Measurements from ENCODE around the gene AQP9.

AQP9 gene

DNA sequence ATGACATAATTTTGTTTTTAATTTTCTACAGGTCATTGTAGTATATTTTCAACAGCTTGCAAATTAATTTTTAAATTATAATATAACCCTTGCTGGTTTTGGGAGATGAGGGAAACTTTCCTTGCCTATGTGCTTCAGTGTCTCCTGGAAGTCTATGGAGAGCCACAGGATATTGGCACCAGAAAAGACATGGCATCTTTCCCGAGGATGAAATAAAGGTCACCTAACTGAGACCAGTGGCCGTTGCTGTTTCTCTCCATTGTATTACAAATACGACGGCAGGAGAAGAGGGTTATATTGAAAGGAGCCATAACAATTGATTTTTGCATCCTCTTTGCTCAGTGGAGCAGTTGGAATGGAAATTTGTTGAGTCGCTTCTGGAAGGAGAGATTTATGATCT, 19.9 kb upstream of the AQP9 start:
- no peak for FAIRE-seq
- no peak for TF ChIP-seq POLR2A (IDR thresholded peaks at IDR 0.05; ENCODE audit: low read depth, low read length)
- TF ChIP-seq POLR2AphosphoS5 (IDR thresholded peaks at IDR 0.05; ENCODE audit: low read depth, low read length), result no peak
- no peak for TF ChIP-seq TAF1 (IDR thresholded peaks at IDR 0.05; ENCODE audit: borderline replicate concordance, low read depth, low read length)
- DNase-seq (ENCODE audit: insufficient read length), result no peak

- no peak for DNase-seq (ENCODE audit: insufficient read length)
- no peak for FAIRE-seq
- TF ChIP-seq POLR2AphosphoS5 (IDR thresholded peaks at IDR 0.05; ENCODE audit: low read depth, low read length), result no peak
- no peak for TF ChIP-seq POLR2A (IDR thresholded peaks at IDR 0.05; ENCODE audit: low read depth, low read length)
- TF ChIP-seq TAF1 (IDR thresholded peaks at IDR 0.05; ENCODE audit: borderline replicate concordance, low read depth, low read length), result no peak
Measured at GRCh38 chr15:58119016-58119415, 19.2 kb upstream of the AQP9 start.

DNA sequence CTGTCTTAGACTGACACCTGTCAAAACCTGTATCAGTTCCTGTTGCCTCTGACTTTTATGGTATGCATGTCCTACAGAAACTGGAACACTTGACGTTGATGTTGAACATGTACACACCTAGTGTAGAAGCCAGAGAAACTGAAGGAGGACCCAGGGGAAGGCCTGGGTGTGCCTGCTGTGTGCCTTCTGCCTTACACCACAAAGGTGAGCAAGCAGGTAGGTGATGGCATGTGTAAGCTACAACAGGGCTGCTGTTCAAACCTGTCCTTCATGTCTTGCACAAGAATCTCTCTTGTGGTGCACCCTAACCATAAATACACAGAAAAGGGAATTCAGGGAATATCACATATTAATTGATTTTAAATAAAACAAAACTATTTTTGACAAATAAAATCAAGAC, 13.6 kb upstream of the AQP9 start:
- TF ChIP-seq POLR2AphosphoS5 (IDR thresholded peaks at IDR 0.05; ENCODE audit: low read depth, low read length), result no peak
- TF ChIP-seq TAF1 (IDR thresholded peaks at IDR 0.05; ENCODE audit: borderline replicate concordance, low read depth, low read length), result no peak
- no peak for TF ChIP-seq POLR2A (IDR thresholded peaks at IDR 0.05; ENCODE audit: low read depth, low read length)
- FAIRE-seq (no peak), DNase-seq (ENCODE audit: insufficient read length) (no peak)

DNA sequence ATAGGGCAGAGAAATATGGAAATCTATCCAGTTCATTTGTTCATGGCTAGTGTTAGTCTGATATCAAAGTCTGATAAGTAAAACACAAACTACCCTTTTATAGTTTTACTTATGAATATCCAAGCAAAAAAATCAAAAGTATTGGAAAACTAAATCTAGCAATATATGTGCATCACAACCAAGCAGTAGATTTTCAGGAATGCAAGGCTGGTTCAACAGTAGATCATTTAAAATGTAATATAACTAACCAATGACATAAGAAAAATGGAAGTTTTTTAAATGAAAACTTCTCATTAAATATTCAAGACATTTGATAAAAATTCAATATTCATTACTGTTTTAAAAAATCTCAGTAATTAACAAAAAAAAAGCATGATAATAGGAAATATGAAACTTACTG, 12.8 kb upstream of the AQP9 start:
- DNase-seq (ENCODE audit: insufficient read length) (no peak), FAIRE-seq (no peak)
- TF ChIP-seq POLR2A (IDR thresholded peaks at IDR 0.05; ENCODE audit: low read depth, low read length) (no peak), TAF1 (IDR thresholded peaks at IDR 0.05; ENCODE audit: borderline replicate concordance, low read depth, low read length) (no peak), POLR2AphosphoS5 (IDR thresholded peaks at IDR 0.05; ENCODE audit: low read depth, low read length) (no peak)

GRCh38 chr15:58134886-58135285, 3.3 kb upstream of the AQP9 start:
- no peak for TF ChIP-seq POLR2AphosphoS5 (IDR thresholded peaks at IDR 0.05; ENCODE audit: low read depth, low read length)
- TF ChIP-seq POLR2A (IDR thresholded peaks at IDR 0.05; ENCODE audit: low read depth, low read length), result no peak
- no peak for TF ChIP-seq TAF1 (IDR thresholded peaks at IDR 0.05; ENCODE audit: borderline replicate concordance, low read depth, low read length)
- FAIRE-seq, result no peak
- DNase-seq (ENCODE audit: insufficient read length), result no peak

GRCh38 chr15:58135511-58136174, 2.5 kb upstream of the AQP9 start:
- TF ChIP-seq TAF1 (IDR thresholded peaks at IDR 0.05; ENCODE audit: borderline replicate concordance, low read depth, low read length), result no peak
- no peak for TF ChIP-seq POLR2A (IDR thresholded peaks at IDR 0.05; ENCODE audit: low read depth, low read length)
- TF ChIP-seq POLR2AphosphoS5 (IDR thresholded peaks at IDR 0.05; ENCODE audit: low read depth, low read length), result no peak
- no peak for DNase-seq (ENCODE audit: insufficient read length)
- no peak for FAIRE-seq

- TF ChIP-seq POLR2AphosphoS5 (IDR thresholded peaks at IDR 0.05; ENCODE audit: low read depth, low read length), result no peak
- TF ChIP-seq POLR2A (IDR thresholded peaks at IDR 0.05; ENCODE audit: low read depth, low read length), result no peak
- TF ChIP-seq TAF1 (IDR thresholded peaks at IDR 0.05; ENCODE audit: borderline replicate concordance, low read depth, low read length), result no peak
- FAIRE-seq (no peak), DNase-seq (ENCODE audit: insufficient read length) (no peak)
Measured at GRCh38 chr15:58136731-58137130, 1.4 kb upstream of the AQP9 start.

GRCh38 chr15:58137686-58138085, 495 bp upstream of the AQP9 start:
- TF ChIP-seq TAF1 (IDR thresholded peaks at IDR 0.05; ENCODE audit: borderline replicate concordance, low read depth, low read length) (no peak), POLR2A (IDR thresholded peaks at IDR 0.05; ENCODE audit: low read depth, low read length) (no peak), POLR2AphosphoS5 (IDR thresholded peaks at IDR 0.05; ENCODE audit: low read depth, low read length) (no peak)
- FAIRE-seq, result no peak

DNA sequence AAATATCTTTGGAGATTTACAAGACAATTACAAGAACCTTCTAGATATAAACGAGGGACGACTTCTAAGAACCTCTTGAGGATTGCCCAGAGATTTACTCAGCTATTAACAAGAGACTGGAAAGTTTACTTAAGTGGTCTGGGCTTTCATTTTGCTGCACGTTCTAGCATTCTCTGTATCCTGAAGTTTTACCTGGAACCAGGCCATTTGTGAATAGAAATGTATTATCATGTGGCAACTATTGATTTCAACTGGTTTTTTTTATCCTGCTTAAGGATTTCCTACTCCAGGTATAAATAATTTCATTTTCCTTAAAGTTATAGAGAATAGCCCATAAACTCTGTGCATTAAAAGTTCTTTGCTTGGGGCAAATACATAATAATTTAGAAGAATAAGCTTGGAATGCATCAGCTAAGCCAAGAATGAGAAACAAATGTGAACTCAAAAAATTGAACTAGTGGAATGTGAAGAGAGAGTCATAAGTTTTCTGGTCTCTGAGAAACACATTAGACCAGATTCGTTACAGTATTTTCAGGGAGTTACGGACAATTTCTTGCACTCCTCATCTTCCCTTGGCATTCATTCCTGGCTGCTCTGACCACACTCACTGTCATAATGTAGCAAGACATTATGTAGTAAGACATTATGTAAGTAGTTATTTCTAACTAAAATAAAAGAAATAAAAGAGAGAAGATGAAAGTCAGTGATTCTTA, 1.3 kb downstream of the AQP9 start:
- FAIRE-seq (no peak), DNase-seq (ENCODE audit: insufficient read length) (no peak)
- no peak for TF ChIP-seq POLR2A (IDR thresholded peaks at IDR 0.05; ENCODE audit: low read depth, low read length)
- TF ChIP-seq TAF1 (IDR thresholded peaks at IDR 0.05; ENCODE audit: borderline replicate concordance, low read depth, low read length), result no peak

More at GRCh38 chr15:58137686-58138085, 495 bp upstream of the AQP9 start:
- no peak for DNase-seq (ENCODE audit: insufficient read length)

DNA sequence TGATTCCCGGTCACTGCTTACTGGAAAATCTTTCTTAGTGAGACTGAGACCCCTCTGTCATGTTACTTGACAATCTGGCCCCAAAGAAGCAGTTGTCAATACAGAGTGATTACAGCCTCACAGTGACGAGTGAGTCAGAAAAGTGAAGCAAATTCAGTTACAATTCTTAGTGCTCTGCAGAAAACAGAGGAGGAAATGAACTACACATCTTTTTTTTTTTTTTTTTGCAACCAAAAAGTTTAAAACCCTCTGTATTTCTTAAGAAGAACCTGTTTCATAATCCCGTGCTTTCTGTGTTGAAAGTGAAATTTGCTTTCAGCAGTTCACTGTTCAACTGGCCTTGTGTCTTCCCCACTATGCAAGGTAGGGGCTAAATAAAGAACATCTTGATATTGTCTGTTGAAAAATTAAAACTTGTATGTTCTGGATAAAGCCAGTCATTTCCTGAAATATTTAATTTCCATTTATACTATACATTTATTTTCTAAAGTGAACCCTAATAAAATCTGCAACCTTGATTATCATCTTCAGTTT, 1.9 kb downstream of the AQP9 start:
- FAIRE-seq (no peak), DNase-seq (ENCODE audit: insufficient read length) (no peak)
- TF ChIP-seq POLR2A (IDR thresholded peaks at IDR 0.05; ENCODE audit: low read depth, low read length), result no peak
- TF ChIP-seq TAF1 (IDR thresholded peaks at IDR 0.05; ENCODE audit: borderline replicate concordance, low read depth, low read length), result no peak
- TF ChIP-seq POLR2AphosphoS5 (IDR thresholded peaks at IDR 0.05; ENCODE audit: low read depth, low read length), result no peak

DNA sequence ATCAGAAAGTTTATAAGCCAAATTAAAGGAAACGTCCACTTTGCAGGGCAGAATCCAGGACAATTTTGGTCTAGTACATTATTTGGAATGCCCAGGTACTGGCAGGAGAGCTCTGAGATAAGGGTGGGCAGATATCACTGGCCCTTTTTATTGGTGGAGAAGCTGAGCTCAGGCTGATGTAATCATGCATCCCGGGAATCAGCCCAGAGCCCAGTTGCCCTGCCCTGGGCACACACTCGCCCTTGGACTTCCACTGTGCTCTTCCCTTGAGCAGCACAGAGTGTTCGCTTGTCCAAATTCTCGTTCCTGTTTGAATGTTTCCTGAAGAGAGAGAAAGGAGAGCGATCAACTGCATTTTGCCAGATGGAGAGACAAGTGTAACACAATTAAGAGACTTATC, 3.7 kb downstream of the AQP9 start:
- TF ChIP-seq POLR2AphosphoS5 (IDR thresholded peaks at IDR 0.05; ENCODE audit: low read depth, low read length) (no peak), POLR2A (IDR thresholded peaks at IDR 0.05; ENCODE audit: low read depth, low read length) (no peak), TAF1 (IDR thresholded peaks at IDR 0.05; ENCODE audit: borderline replicate concordance, low read depth, low read length) (no peak)
- DNase-seq (ENCODE audit: insufficient read length) (no peak), FAIRE-seq (no peak)

Data from GM12892 (cell line).